DMS79 treated with DMSO at 0.1 percent for 48 hours (cell line): Measurements from ENCODE around the gene POLR1H.

Experiments used
- DNase-seq: peaks from one replicate; lab custom pipeline; 2025; lab: John Stamatoyannopoulos, UW

The POLR1H gene

DNA sequence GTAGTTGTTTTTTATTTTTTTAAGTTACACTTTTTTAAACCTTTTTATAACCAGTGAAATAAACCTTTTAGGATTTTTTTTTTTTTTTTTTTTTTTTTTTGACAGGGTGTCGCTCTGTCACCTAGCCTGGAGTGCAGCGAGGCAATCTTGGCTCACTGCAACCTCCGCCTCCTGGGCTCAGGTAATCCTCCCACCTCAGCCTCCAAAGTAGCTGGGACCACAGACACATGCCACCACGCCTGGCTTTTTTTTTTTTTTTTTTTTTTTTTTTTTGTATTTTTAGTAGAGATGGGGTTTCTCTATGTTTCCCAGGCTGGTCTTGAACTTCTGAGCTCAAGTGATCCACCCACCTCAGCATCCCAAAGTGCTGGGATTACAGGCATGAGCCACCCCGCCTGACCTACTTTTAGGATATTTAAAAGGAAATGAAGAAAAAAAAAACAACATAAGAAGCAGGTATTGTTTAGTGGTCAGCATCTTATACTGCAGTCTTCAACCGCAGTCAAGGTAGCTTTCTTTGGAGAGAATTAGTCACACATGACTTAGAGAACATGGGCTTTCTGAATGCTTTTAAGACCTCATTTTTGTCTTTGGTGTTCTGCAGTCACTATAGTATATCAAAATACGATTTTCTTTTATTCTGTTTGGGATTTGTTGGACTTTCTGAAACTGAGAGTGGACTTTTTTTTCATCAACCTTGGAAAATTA, 1.6 kb downstream of the POLR1H start:
- DNase-seq = no peak

DNA sequence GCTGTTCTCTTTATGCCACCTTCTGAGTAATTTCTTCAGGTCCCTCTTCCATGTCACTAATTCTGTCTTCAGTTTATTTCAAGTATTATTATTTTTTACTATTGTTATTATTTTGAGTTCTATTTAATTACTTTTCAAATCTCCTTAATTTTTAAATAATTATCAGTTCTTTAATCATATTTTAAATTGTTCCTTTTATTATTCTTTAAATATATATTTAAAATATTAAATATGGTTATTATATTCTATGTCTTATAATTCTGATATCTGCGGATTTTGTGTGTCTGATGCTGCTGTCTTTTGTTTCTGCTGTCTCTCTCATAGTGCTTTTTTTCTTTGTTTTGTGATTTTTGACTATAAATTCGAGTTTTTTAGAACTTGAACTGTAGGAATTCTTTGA, 2.2 kb downstream of the POLR1H start:
- DNase-seq = no peak

DNA sequence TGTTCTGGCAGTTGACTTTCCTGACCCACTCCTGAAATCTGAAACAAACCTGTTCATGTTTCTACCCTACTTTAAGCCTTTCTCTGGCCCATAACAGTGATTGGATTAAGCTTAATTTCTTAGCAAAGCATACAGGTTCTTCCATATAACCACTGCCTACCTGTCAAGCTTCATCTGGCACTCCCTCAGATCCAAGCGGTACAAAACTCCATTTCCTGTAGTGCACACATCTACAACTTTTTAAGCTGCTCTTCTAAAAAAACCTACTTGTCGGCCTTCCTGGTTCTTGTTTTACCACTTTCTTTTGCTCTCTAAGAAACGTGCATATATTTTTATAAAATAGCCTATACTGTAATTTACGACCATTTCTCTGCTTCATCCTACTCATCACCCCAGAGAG, 5.0 kb downstream of the POLR1H start:
- DNase-seq = peak; percentile 38

- peak; percentile 99 for DNase-seq
Measured at GRCh38 chr6:30066577-30067459, 5.8 kb downstream of the POLR1H start, which contains the start of gene PPP1R11. Gene PPP1R11 (plus strand): TSS chr6:30067198. CDS start chr6:30067411, 213 bp downstream.

DNA sequence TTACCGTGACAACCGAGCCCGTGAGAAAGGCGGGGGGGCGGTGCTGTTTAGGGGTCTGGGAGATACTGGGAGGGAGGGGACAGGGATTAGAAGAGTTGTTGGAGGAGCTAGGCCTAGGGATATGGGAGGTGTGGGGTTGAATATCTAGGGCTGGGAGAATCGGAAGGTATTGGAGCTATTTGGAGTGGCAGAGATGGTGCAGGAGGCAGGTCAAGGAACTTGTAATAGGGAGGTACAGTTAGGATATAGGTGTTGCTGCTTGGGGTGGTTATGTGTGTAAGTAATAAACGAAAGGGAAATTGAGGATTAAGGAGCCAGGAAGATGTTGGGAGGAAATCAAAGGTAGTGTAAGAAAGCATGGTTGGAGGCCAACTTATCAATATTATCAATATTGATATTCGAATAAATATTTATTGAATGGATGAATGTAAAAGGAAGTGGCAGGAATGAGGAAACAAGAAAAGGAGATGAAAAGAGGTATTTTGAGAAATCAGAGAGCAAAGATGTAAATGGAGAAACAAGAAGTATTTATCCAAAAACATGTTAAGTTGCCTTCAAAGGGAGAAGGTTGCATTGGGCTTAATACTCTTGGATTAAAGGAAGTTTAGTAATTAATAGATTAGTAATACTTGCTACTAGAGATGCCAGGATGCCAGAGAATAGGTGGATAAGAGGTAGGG, 6.5 kb downstream of the POLR1H start:
- DNase-seq = no peak

- DNase-seq = no peak
Measured at GRCh38 chr6:30071081-30071818, 10.2 kb downstream of the POLR1H start.

- DNase-seq = no peak
Measured at GRCh38 chr6:30071858-30072257, 10.8 kb downstream of the POLR1H start.

- DNase-seq = no peak
Measured at GRCh38 chr6:30073489-30074235, 12.6 kb downstream of the POLR1H start.

DNA sequence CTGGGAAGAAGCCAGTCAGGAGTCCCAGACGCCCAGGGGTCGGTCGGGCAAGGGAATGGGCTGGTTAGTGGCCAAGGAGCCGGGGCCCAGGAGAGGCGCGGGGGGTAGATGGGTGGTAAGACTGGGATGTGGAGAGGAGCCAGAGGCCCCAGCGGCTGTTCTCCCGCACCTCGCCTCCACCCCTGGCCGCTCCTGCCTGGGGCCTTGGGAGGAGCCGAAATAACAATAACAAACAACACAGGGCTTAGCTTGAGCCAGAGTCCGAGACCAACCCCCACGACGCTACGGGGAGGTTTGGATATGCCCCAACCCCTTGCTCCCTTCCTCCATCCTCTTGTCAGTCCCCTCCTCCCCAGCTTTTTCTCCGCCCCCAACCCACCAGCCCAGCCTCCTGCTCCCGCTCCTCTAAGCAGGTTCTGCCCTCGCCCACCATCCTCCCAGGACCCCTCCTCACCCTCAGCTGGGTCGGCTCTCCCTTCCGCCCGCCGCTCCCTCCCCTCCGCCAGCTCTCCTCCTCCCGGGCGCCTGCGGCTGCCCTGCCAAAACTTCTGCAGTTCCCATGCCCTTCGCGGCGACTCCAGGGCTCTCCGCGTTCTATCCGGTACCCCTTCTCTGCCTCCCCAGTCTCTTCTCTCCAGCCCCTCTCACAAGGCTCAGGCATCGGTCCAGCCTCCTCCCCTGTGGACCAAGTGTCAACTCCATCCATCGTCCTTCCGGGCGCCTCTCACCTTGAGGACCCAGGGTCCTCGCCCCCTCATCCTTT, 13.4 kb downstream of the POLR1H start:
- no peak for DNase-seq

GRCh38 chr6:30075094-30075789, 14.2 kb downstream of the POLR1H start, which contains the start of gene RNF39:
Gene RNF39 (minus strand): TSS chr6:30075769. CDS start chr6:30075585, 184 bp downstream.
- no peak for DNase-seq

- DNase-seq = peak; percentile 24
Measured at GRCh38 chr6:30075790-30076732, 15.0 kb downstream of the POLR1H start.

GRCh38 chr6:30077218-30077617, 16.2 kb downstream of the POLR1H start:
- no peak for DNase-seq

GRCh38 chr6:30087876-30088275, 26.8 kb downstream of the POLR1H start:
- DNase-seq = no peak

DNA sequence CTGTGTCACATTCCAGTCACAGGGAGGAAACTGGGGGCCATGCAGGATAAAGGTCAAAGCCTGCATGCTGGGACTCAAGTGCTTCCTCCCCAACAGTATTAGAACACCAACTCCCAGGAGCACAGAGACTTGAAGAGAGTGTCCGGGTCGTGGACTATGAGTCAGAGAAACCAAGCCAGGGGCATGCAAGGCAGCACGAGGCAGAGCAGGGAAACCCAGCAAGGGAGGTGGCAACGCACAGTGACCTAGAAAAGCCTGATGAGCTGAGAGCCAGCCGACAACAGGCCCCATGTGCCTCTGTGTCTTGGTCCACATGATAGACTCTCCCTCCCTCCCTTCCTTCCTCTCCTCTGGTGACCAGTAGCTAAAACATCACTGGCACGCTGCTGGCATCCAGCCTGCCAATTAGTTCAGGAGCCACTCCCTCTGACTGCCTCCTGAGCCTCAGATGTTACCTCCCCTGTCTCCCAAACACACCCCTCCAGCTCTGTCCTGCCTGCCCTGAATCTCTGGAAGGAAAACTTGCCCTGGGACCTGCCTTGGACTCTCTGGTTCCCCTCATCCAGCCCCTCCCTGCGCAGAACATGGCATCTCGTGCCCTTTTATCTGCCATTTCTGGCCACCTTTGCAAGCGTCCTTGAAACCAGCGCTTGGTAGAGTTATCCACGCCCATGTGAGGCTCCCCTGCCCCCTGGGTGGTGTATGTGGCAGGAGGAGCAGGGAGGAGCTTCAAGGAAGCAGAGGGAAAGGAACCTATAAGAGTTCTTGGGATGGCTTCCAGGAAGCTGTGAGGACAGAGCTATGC, 30.7 kb downstream of the POLR1H start:
- no peak for DNase-seq

DNA sequence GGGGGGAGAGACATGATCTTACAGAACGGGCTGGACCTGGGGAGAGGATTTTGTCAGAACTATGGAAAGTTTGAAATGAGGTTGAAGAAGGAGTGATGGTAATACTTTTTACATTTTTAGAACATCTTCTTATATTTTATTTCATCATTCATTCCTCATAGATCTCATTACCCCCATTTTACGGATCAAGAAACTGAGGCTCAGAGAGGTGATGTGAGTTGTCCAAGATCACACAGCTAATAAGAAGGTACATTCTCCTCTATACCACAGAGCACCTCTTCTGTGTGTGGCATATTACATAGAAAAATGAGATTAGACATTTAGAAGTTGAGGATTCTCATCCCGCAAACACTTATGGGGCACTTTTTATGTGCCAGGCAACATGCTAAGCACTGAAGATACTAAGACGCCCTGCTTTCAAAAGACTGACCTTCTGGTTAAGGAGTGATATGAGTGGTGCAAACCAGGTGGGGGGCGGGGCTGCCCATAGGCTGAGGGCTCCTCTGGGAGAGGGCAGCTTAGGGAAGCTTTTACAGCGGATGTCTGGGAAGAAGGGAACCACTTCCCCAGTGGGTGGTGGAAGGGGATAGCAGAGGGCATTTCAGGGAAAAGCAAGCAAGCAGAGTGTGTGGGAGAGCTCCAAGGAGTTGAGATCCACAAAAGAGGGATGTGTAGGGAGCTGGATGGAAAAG, 31.9 kb downstream of the POLR1H start:
- no peak for DNase-seq

DNA sequence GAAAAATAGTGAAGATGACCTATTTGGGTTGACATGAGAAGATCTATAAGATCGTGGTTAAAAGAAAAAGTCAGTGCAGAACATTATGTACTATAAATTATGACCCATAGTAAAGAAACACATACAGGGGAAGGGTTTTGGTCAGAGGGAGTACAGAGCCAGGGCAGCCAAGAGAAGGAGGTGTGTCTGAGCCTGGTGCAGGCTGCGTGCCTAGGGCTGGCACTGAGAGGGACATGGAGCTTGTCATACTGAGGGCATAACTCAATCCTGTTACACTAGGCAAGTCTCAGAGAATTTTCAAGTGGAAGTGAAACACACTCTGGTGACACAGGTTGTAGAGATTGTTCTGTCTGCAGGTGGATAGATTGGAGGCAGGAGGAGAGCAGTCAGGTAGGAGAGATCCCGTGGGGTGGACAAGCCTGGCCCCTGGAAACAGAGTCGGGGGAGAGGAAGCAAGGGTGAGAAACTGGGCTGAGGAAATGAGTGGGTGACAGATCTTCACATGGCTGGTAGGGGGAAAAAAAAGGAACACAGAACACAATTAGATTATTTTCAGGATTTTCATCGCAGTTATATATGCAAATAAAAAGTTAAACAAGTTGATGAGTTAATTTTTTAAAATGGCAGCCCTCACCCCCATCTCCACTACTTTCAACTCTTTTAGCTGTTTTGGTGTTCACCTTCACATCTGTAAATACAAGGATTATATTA, 33.0 kb downstream of the POLR1H start:
- DNase-seq = no peak
